Central memory CD8-positive, alpha-beta T cell (primary cell): ENCODE measurements around the gene ZNF618.
"Not testable (repeated sequence)": the region's sequence is repeated elsewhere in the genome, so short reads cannot be mapped to it uniquely, and the experiment has no call there.

Experiments used
- ATAC-seq: fragments of 150-1000 bp; cut with Tn5 transposase; replicated peaks from 2 replicates; pipeline ENCODE4 v1.10.0; 2022; ENCODE audit warnings: mild to moderate bottlenecking, moderate FRiP score, moderate number of reproducible peaks; ENCODE audit not compliant: poor library complexity, severe bottlenecking; ENCODE audit errors: extremely low read depth
- DNase-seq, 2 donors: peaks; one replicate each; pipeline ENCODE4 v3.0.0; 2021; ENCODE audit warnings: low spot score in 2 of 2
- H3K27ac Mint-ChIP-seq: one replicate; pipeline ENCODE4 v1.8.0; 2022; ENCODE audit warnings: low read depth, mild to moderate bottlenecking, moderate library complexity, mixed read lengths
- H3K27me3 Mint-ChIP-seq: one replicate; pipeline ENCODE4 v1.8.0; 2022; ENCODE audit warnings: mixed read lengths
- H3K36me3 Mint-ChIP-seq: one replicate; pipeline ENCODE4 v1.8.0; 2022; ENCODE audit warnings: mild to moderate bottlenecking, moderate library complexity, mixed read lengths; ENCODE audit not compliant: insufficient read depth
- H3K4me1 Mint-ChIP-seq: one replicate; pipeline ENCODE4 v1.8.0; 2022; ENCODE audit warnings: mixed read lengths
- H3K4me3 Mint-ChIP-seq: one replicate; pipeline ENCODE4 v1.8.0; 2022; ENCODE audit warnings: mild to moderate bottlenecking, moderate library complexity, mixed read lengths
- H3K9me3 Mint-ChIP-seq: one replicate; pipeline ENCODE4 v1.8.0; 2022; ENCODE audit warnings: mixed read lengths

ZNF618 gene

GRCh38 chr9:113991714-113992113, 115.6 kb downstream of the ZNF618 start:
- Mint-ChIP-seq H3K36me3 (peaks cover 2% of the 10 kb centered on the region), H3K27ac (no peak overlapping the region), H3K4me1 (peaks cover 16% of the 10 kb centered on the region), H3K27me3 (peaks cover 12% of the 10 kb centered on the region), H3K4me3 (no peak overlapping the region), H3K9me3 (no peaks in the 10 kb centered on the region)
- DNase-seq (no peak), ATAC-seq (no peak)

GRCh38 chr9:113992276-113992951, 116.3 kb downstream of the ZNF618 start:
- Mint-ChIP-seq H3K4me3 (no peak overlapping the region), H3K9me3 (no peaks in the 10 kb centered on the region), H3K27me3 (peaks cover 12% of the 10 kb centered on the region), H3K36me3 (peaks cover 2% of the 10 kb centered on the region), H3K27ac (no peak overlapping the region), H3K4me1 (peaks cover 16% of the 10 kb centered on the region)
- ATAC-seq, result no peak
- DNase-seq, result no peak

GRCh38 chr9:113992994-113993393, 116.9 kb downstream of the ZNF618 start:
- peaks cover 16% of the 10 kb centered on the region for H3K4me1 Mint-ChIP-seq
- H3K36me3 Mint-ChIP-seq, result peaks cover 2% of the 10 kb centered on the region
- peaks cover 12% of the 10 kb centered on the region for H3K27me3 Mint-ChIP-seq
- H3K27ac Mint-ChIP-seq, result no peak overlapping the region
- H3K9me3 Mint-ChIP-seq, result no peaks in the 10 kb centered on the region
- H3K4me3 Mint-ChIP-seq, result no peak overlapping the region
- ATAC-seq (no peak), DNase-seq (no peak)

GRCh38 chr9:113993838-113994540, 117.9 kb downstream of the ZNF618 start:
- Mint-ChIP-seq H3K27ac (no peak overlapping the region), H3K4me1 (peaks cover 16% of the 10 kb centered on the region), H3K4me3 (no peak overlapping the region), H3K27me3 (peaks cover 12% of the 10 kb centered on the region), H3K36me3 (peaks cover 2% of the 10 kb centered on the region), H3K9me3 (no peaks in the 10 kb centered on the region)
- no peak for DNase-seq
- ATAC-seq, result no peak

- H3K4me1 Mint-ChIP-seq, result peaks cover 5% of the 10 kb centered on the region
- H3K27me3 Mint-ChIP-seq, result peaks cover 3% of the 10 kb centered on the region
- H3K9me3 Mint-ChIP-seq, result no peaks in the 10 kb centered on the region
- no peak overlapping the region for H3K27ac Mint-ChIP-seq
- ATAC-seq (no peak), DNase-seq (no peak)
- peaks cover 2% of the 10 kb centered on the region for H3K36me3 Mint-ChIP-seq
- no peak overlapping the region for H3K4me3 Mint-ChIP-seq
Measured at GRCh38 chr9:113995401-113995800, 119.3 kb downstream of the ZNF618 start.

GRCh38 chr9:113995963-113996362, 119.9 kb downstream of the ZNF618 start:
- peaks cover 2% of the 10 kb centered on the region for H3K36me3 Mint-ChIP-seq
- no peak for ATAC-seq
- H3K9me3 Mint-ChIP-seq, result no peaks in the 10 kb centered on the region
- H3K4me3 Mint-ChIP-seq, result no peak overlapping the region
- H3K27ac Mint-ChIP-seq, result no peak overlapping the region
- peaks cover 5% of the 10 kb centered on the region for H3K4me1 Mint-ChIP-seq
- no peak for DNase-seq
- H3K27me3 Mint-ChIP-seq, result no peaks in the 10 kb centered on the region

GRCh38 chr9:113996531-113997001, 120.5 kb downstream of the ZNF618 start:
- no peak overlapping the region for H3K4me3 Mint-ChIP-seq
- H3K36me3 Mint-ChIP-seq, result peaks cover 2% of the 10 kb centered on the region
- no peak for ATAC-seq
- H3K27me3 Mint-ChIP-seq, result no peaks in the 10 kb centered on the region
- H3K27ac Mint-ChIP-seq, result no peak overlapping the region
- no peaks in the 10 kb centered on the region for H3K9me3 Mint-ChIP-seq
- no peak for DNase-seq
- peaks cover 5% of the 10 kb centered on the region for H3K4me1 Mint-ChIP-seq

GRCh38 chr9:113997064-113997463, 121.0 kb downstream of the ZNF618 start:
- H3K27me3 Mint-ChIP-seq, H3K27ac Mint-ChIP-seq, H3K36me3 Mint-ChIP-seq, DNase-seq, H3K4me3 Mint-ChIP-seq, H3K4me1 Mint-ChIP-seq, ATAC-seq, H3K9me3 Mint-ChIP-seq: not testable (repeated sequence)

- Mint-ChIP-seq H3K36me3 (peaks cover 2% of the 10 kb centered on the region), H3K9me3 (no peaks in the 10 kb centered on the region), H3K27me3 (no peaks in the 10 kb centered on the region), H3K27ac (no peak overlapping the region), H3K4me3 (no peak overlapping the region), H3K4me1 (peaks cover 4% of the 10 kb centered on the region)
- ATAC-seq, result no peak
- DNase-seq, result no peak
Measured at GRCh38 chr9:113997610-113998009, 121.5 kb downstream of the ZNF618 start.

GRCh38 chr9:113998114-113998513, 122.0 kb downstream of the ZNF618 start:
- Mint-ChIP-seq H3K4me3 (no peak overlapping the region), H3K27ac (no peak overlapping the region), H3K36me3 (peaks cover 2% of the 10 kb centered on the region), H3K27me3 (no peaks in the 10 kb centered on the region), H3K9me3 (no peaks in the 10 kb centered on the region), H3K4me1 (no peaks in the 10 kb centered on the region)
- ATAC-seq, result no peak
- DNase-seq, result peak in 1 of 2 donors; percentile 7

- DNase-seq (peak in 1 of 2 donors; percentile 10), ATAC-seq (no peak)
- H3K36me3 Mint-ChIP-seq, result peaks cover 2% of the 10 kb centered on the region
- no peaks in the 10 kb centered on the region for H3K27me3 Mint-ChIP-seq
- no peaks in the 10 kb centered on the region for H3K9me3 Mint-ChIP-seq
- no peak overlapping the region for H3K4me3 Mint-ChIP-seq
- H3K27ac Mint-ChIP-seq, result no peak overlapping the region
- H3K4me1 Mint-ChIP-seq, result no peaks in the 10 kb centered on the region
Measured at GRCh38 chr9:113998525-113999255, 122.6 kb downstream of the ZNF618 start.

- Mint-ChIP-seq H3K36me3 (peaks cover 2% of the 10 kb centered on the region), H3K9me3 (no peaks in the 10 kb centered on the region), H3K27ac (no peak overlapping the region), H3K4me3 (no peak overlapping the region), H3K4me1 (no peaks in the 10 kb centered on the region), H3K27me3 (no peaks in the 10 kb centered on the region)
- DNase-seq (no peak), ATAC-seq (no peak)
Measured at GRCh38 chr9:113999256-114000062, 123.3 kb downstream of the ZNF618 start.
